IMR-90 (cell line): Measurements from ENCODE around the gene ANGEL1.

Experiments used
- BHLHE40 ChIP-seq: fragments of 150-350 bp; IDR thresholded peaks from 2 replicates; pipeline ENCODE4 v1.6.1; 2016; ENCODE audit warnings: mild to moderate bottlenecking, low read depth, low read length
- CEBPB ChIP-seq: IDR thresholded peaks from 2 replicates; pipeline ENCODE4 v1.6.1; 2012; ENCODE audit warnings: low read depth, low read length, improper control_type of control experiment
- CHD1 ChIP-seq: IDR thresholded peaks from 2 replicates; pipeline ENCODE4 v1.6.1; 2012; ENCODE audit warnings: low read depth, low read length, improper control_type of control experiment
- CTCF ChIP-seq: conservative IDR thresholded peaks from 2 replicates; pipeline ENCODE4 v1.5.1; 2012; ENCODE audit warnings: mild to moderate bottlenecking, low read depth, low read length, improper control_type of control experiment
- FOS ChIP-seq: fragments of 150-350 bp; IDR thresholded peaks from 2 replicates; pipeline ENCODE4 v1.6.1; 2016; ENCODE audit warnings: low read depth, low read length
- MAZ ChIP-seq: IDR thresholded peaks from 2 replicates; pipeline ENCODE4 v1.6.1; 2012; ENCODE audit warnings: low read depth, mild to moderate bottlenecking, low read length, improper control_type of control experiment, moderate library complexity, borderline replicate concordance
- POLR2A ChIP-seq: IDR thresholded peaks from 2 replicates; pipeline ENCODE4 v1.6.1; 2012; ENCODE audit warnings: mild to moderate bottlenecking, low read depth, low read length
- RAD21 ChIP-seq: IDR thresholded peaks from 2 replicates; pipeline ENCODE4 v1.6.1; 2012; ENCODE audit warnings: low read length, improper control_type of control experiment
- RCOR1 ChIP-seq: IDR thresholded peaks from 2 replicates; pipeline ENCODE4 v1.6.1; 2012; ENCODE audit warnings: mild to moderate bottlenecking, low read length, improper control_type of control experiment; ENCODE audit not compliant: insufficient replicate concordance
- RFX5 ChIP-seq: IDR thresholded peaks from 2 replicates; pipeline ENCODE4 v1.8.0; 2012; ENCODE audit warnings: low read depth, mild to moderate bottlenecking, low read length, moderate library complexity
- SMC3 ChIP-seq: fragments of 150-350 bp; IDR thresholded peaks from 2 replicates; pipeline ENCODE4 v1.6.1; 2016; ENCODE audit warnings: low read depth, mild to moderate bottlenecking, antibody characterized with exemption, low read length, moderate library complexity

GRCh38 chr14:76773956-76774820, 38.5 kb downstream of the ANGEL1 start:
- TF ChIP-seq CHD1 (no peak), CEBPB (no peak), MAZ (no peak), CTCF (no peak), POLR2A (no peak), RAD21 (no peak), RCOR1 (no peak), FOS (no peak), SMC3 (no peak), RFX5 (no peak), BHLHE40 (no peak)
